NT2/D1 (cell line): ENCODE data around the gene C10orf62.
"Not testable (repeated sequence)": the region's sequence is repeated elsewhere in the genome, so short reads cannot be mapped to it uniquely, and the experiment has no call there.

Source experiments
- DNase-seq: peaks from one replicate; pipeline ENCODE4 v3.0.0-alpha.2; 2011; ENCODE audit warnings: low read depth, low spot score
- H3K27me3 ChIP-seq: 2 replicates; pipeline ENCODE4 v1.6.0; 2011; ENCODE audit warnings: mild to moderate bottlenecking; ENCODE audit not compliant: insufficient read length, insufficient read depth
- H3K36me3 ChIP-seq: 2 replicates; pipeline ENCODE4 v1.6.1; 2011; ENCODE audit warnings: mild to moderate bottlenecking, low read length, mixed read lengths; ENCODE audit not compliant: insufficient read depth, insufficient read length
- H3K4me1 ChIP-seq: 2 replicates; pipeline ENCODE4 v1.5.1; 2011; ENCODE audit not compliant: insufficient read depth, insufficient read length
- H3K4me3 ChIP-seq: 2 replicates; pipeline ENCODE4 v1.5.1; 2011; ENCODE audit warnings: low read depth; ENCODE audit not compliant: insufficient read length
- H3K9ac ChIP-seq: 2 replicates; pipeline ENCODE4 v1.6.0; 2011; ENCODE audit warnings: low read depth; ENCODE audit not compliant: insufficient read length
- H3K9me3 ChIP-seq: 2 replicates; pipeline ENCODE4 v1.5.1; 2011; ENCODE audit warnings: mild to moderate bottlenecking, low read length; ENCODE audit not compliant: insufficient read depth
- SUZ12 ChIP-seq: IDR thresholded peaks from 2 replicates; pipeline ENCODE4 v1.6.1; 2011; ENCODE audit not compliant: insufficient read length, insufficient read depth; ENCODE audit errors: extremely low read depth
- YY1 ChIP-seq: IDR thresholded peaks from 2 replicates; pipeline ENCODE4 v1.6.1; 2011; ENCODE audit not compliant: insufficient read length, insufficient read depth
- ZNF274 ChIP-seq: IDR thresholded peaks from 2 replicates; pipeline ENCODE4 v1.6.1; 2011; ENCODE audit warnings: mild to moderate bottlenecking, low read depth, low read length

The C10orf62 gene

GRCh38 chr10:97570789-97571471 is 18.6 kb upstream of the C10orf62 start:
- Histone ChIP-seq H3K9ac (no peak overlapping the region), H3K36me3 (peaks cover 23% of the 10 kb centered on the region), H3K27me3 (no peaks in the 10 kb centered on the region), H3K4me3 (no peak overlapping the region), H3K4me1 (peaks cover 14% of the 10 kb centered on the region), H3K9me3 (no peaks in the 10 kb centered on the region)
- TF ChIP-seq ZNF274 (no peak), YY1 (no peak), SUZ12 (no peak)
- DNase-seq, result no peak

- Histone ChIP-seq H3K4me3 (no peak overlapping the region), H3K36me3 (peaks cover 23% of the 10 kb centered on the region), H3K4me1 (peaks cover 14% of the 10 kb centered on the region), H3K9me3 (no peaks in the 10 kb centered on the region), H3K27me3 (no peaks in the 10 kb centered on the region), H3K9ac (peak overlapping the region; percentile 50)
- no peak for DNase-seq
- TF ChIP-seq ZNF274 (no peak), SUZ12 (no peak), YY1 (no peak)
These were observed 17.9 kb upstream of the C10orf62 start for GRCh38 chr10:97571622-97572021.

- H3K9me3 ChIP-seq, result no peaks in the 10 kb centered on the region
- H3K4me3 ChIP-seq, result no peak within 1 kb of the TSS
- peak within 1 kb of the TSS; percentile 50 for H3K9ac ChIP-seq
- H3K4me1 ChIP-seq, result peaks cover 14% of the 10 kb centered on the region
- H3K36me3 ChIP-seq, result peaks cover 23% of the 10 kb centered on the region
- H3K27me3 ChIP-seq, result no peaks in the 10 kb centered on the region
- DNase-seq, result peak; percentile 51
- TF ChIP-seq YY1 (no peak), SUZ12 (no peak), ZNF274 (no peak)
These were observed 17.1 kb upstream of the C10orf62 start, which contains the start of gene ANKRD2 for GRCh38 chr10:97572214-97572989. Gene ANKRD2 (plus strand): TSS chr10:97572779. CDS start chr10:97572789, 10 bp downstream.

GRCh38 chr10:97573021-97573420 is 16.5 kb upstream of the C10orf62 start:
- Histone ChIP-seq H3K27me3 (no peaks in the 10 kb centered on the region), H3K4me3 (no peak overlapping the region), H3K4me1 (peaks cover 14% of the 10 kb centered on the region), H3K9me3 (no peaks in the 10 kb centered on the region), H3K36me3 (peaks cover 21% of the 10 kb centered on the region), H3K9ac (no peak overlapping the region)
- no peak for TF ChIP-seq ZNF274
- no peak for TF ChIP-seq YY1
- TF ChIP-seq SUZ12, result no peak
- DNase-seq, result no peak

- H3K9ac ChIP-seq, result no peak overlapping the region
- no peaks in the 10 kb centered on the region for H3K9me3 ChIP-seq
- H3K27me3 ChIP-seq, result no peaks in the 10 kb centered on the region
- peaks cover 14% of the 10 kb centered on the region for H3K4me1 ChIP-seq
- DNase-seq, result no peak
- H3K4me3 ChIP-seq, result no peak overlapping the region
- peaks cover 18% of the 10 kb centered on the region for H3K36me3 ChIP-seq
- TF ChIP-seq SUZ12, result no peak
- TF ChIP-seq ZNF274, result no peak
- no peak for TF ChIP-seq YY1
These were observed 15.8 kb upstream of the C10orf62 start for GRCh38 chr10:97573672-97574071.

- Histone ChIP-seq H3K4me1 (peaks cover 14% of the 10 kb centered on the region), H3K27me3 (no peaks in the 10 kb centered on the region), H3K9me3 (no peaks in the 10 kb centered on the region), H3K4me3 (no peak overlapping the region), H3K36me3 (peaks cover 13% of the 10 kb centered on the region), H3K9ac (no peak overlapping the region)
- peak; percentile 39 for DNase-seq
- no peak for TF ChIP-seq YY1
- TF ChIP-seq ZNF274, result no peak
- TF ChIP-seq SUZ12, result no peak
These were observed 15.0 kb upstream of the C10orf62 start for GRCh38 chr10:97574374-97575126.

- Histone ChIP-seq H3K9ac (no peak overlapping the region), H3K27me3 (no peaks in the 10 kb centered on the region), H3K36me3 (peaks cover 7% of the 10 kb centered on the region), H3K4me1 (peaks cover 14% of the 10 kb centered on the region), H3K9me3 (no peaks in the 10 kb centered on the region), H3K4me3 (no peak overlapping the region)
- DNase-seq, result no peak
- no peak for TF ChIP-seq SUZ12
- no peak for TF ChIP-seq YY1
- TF ChIP-seq ZNF274, result no peak
These were observed 14.3 kb upstream of the C10orf62 start for GRCh38 chr10:97575127-97575668.

- not testable (repeated sequence) for H3K4me3 ChIP-seq, H3K9ac ChIP-seq, H3K36me3 ChIP-seq, DNase-seq, H3K27me3 ChIP-seq, H3K9me3 ChIP-seq
- H3K4me1 ChIP-seq, result peaks cover 14% of the 10 kb centered on the region
These were observed 13.0 kb upstream of the C10orf62 start for GRCh38 chr10:97576487-97576886.
